ENCODE data around the gene ASPSCR1.

- TF ChIP-seq CTCF (IDR thresholded peaks at IDR 0.05), result no peak
- no peak for TF ChIP-seq POLR2A (IDR thresholded peaks at IDR 0.05)
- TF ChIP-seq POLR2AphosphoS5 (IDR thresholded peaks at IDR 0.05), result no peak
Measured at GRCh38 chr17:81929253-81930141, 47.9 kb upstream of the ASPSCR1 start.
